ENCODE measurements around the gene THAP10. TPM values are rescaled to one million over a fixed set of nuclear protein-coding genes. Genes with fewer than 3 reads are reported as not detected.

The THAP10 gene
- total RNA-seq, 2 donors from 2014 or later = 1.3 to 3.0 TPM

- Histone ChIP-seq H3K27ac (peak overlapping the region; percentile 68 to 82 (median 76)), H3K36me3 (replicated peaks in 1 of 2; ENCODE audit: insufficient read depth in 1 of 2, low read depth in 2 of 2) (no peaks in the 10 kb centered on the region), H3K4me1 (peaks cover 23% of the 10 kb centered on the region), H3K4me3 (peak overlapping the region; percentile 10 to 56), H3K27me3 (no peaks in the 10 kb centered on the region), H3K9me3 (no peaks in the 10 kb centered on the region)
- TF ChIP-seq POLR2A (IDR thresholded peaks at IDR 0.05) (peak in 2 of 3 donors; percentile 54 to 59), CTCF (IDR thresholded peaks at IDR 0.05) (no peak)
- peak; percentile 21 to 25 (median 22) for DNase-seq
- ATAC-seq = peak; percentile 59
- 6 to 29% methylated on average over 8 to 52 of the region's 54 CpGs for WGBS, 2 donors
- intact Hi-C loops (cut with DNase I) = no loop called here
These were observed 38.8 kb downstream of the THAP10 start for GRCh38 chr15:70853318-70853972.

- 57% methylated on average over 11 of the region's 11 CpGs for WGBS, 2 donors
These were observed 39.5 kb downstream of the THAP10 start for GRCh38 chr15:70852501-70853317.

GRCh38 chr15:70851889-70852288 lies 40.3 kb downstream of the THAP10 start:
- intact Hi-C loops (cut with DNase I) = no loop called here
- ATAC-seq = no peak
- no peak overlapping the region for H3K4me3 ChIP-seq
- H3K9me3 ChIP-seq = no peaks in the 10 kb centered on the region
- H3K27me3 ChIP-seq = no peaks in the 10 kb centered on the region
- TF ChIP-seq POLR2A (IDR thresholded peaks at IDR 0.05) (no peak), CTCF (IDR thresholded peaks at IDR 0.05) (no peak)
- H3K36me3 ChIP-seq (replicated peaks in 1 of 2; ENCODE audit: insufficient read depth in 1 of 2, low read depth in 2 of 2) = no peaks in the 10 kb centered on the region
- WGBS, 2 donors = 91 to 99% methylated on average over 5 to 6 of the region's 6 CpGs
- no peak overlapping the region for H3K27ac ChIP-seq
- DNase-seq = no peak
- H3K4me1 ChIP-seq = peaks cover 19% of the 10 kb centered on the region

More at GRCh38 chr15:70852501-70853317, 39.5 kb downstream of the THAP10 start:
- H3K9me3 ChIP-seq = no peaks in the 10 kb centered on the region
- H3K36me3 ChIP-seq (replicated peaks in 1 of 2; ENCODE audit: insufficient read depth in 1 of 2, low read depth in 2 of 2) = no peaks in the 10 kb centered on the region
- no peak overlapping the region for H3K4me3 ChIP-seq
- TF ChIP-seq CTCF (IDR thresholded peaks at IDR 0.05) (no peak), POLR2A (IDR thresholded peaks at IDR 0.05) (no peak)
- DNase-seq (no peak), ATAC-seq (no peak)
- H3K4me1 ChIP-seq = peaks cover 23% of the 10 kb centered on the region
- intact Hi-C loops (cut with DNase I) = no loop called here
- no peaks in the 10 kb centered on the region for H3K27me3 ChIP-seq
- H3K27ac ChIP-seq = peak overlapping the region in 3 of 4 donors; percentile 68 to 82 (median 76)

GRCh38 chr15:70845602-70846360 lies 46.5 kb downstream of the THAP10 start:
- intact Hi-C loops (cut with DNase I) = no loop called here
- H3K4me1 ChIP-seq = no peaks in the 10 kb centered on the region
- no peak overlapping the region for H3K27ac ChIP-seq
- no peaks in the 10 kb centered on the region for H3K36me3 ChIP-seq (replicated peaks in 1 of 2; ENCODE audit: insufficient read depth in 1 of 2, low read depth in 2 of 2)
- ATAC-seq (no peak), DNase-seq (no peak)
- TF ChIP-seq CTCF (IDR thresholded peaks at IDR 0.05) = no peak
- no peak for TF ChIP-seq POLR2A (IDR thresholded peaks at IDR 0.05)
- H3K27me3 ChIP-seq = no peaks in the 10 kb centered on the region
- H3K9me3 ChIP-seq = no peaks in the 10 kb centered on the region
- no peak overlapping the region for H3K4me3 ChIP-seq
- 90 to 96% methylated on average over 6 of the region's 6 CpGs for WGBS, 2 donors
